ENCODE results near the gene TRIM17.

Gene TRIM17

DNA sequence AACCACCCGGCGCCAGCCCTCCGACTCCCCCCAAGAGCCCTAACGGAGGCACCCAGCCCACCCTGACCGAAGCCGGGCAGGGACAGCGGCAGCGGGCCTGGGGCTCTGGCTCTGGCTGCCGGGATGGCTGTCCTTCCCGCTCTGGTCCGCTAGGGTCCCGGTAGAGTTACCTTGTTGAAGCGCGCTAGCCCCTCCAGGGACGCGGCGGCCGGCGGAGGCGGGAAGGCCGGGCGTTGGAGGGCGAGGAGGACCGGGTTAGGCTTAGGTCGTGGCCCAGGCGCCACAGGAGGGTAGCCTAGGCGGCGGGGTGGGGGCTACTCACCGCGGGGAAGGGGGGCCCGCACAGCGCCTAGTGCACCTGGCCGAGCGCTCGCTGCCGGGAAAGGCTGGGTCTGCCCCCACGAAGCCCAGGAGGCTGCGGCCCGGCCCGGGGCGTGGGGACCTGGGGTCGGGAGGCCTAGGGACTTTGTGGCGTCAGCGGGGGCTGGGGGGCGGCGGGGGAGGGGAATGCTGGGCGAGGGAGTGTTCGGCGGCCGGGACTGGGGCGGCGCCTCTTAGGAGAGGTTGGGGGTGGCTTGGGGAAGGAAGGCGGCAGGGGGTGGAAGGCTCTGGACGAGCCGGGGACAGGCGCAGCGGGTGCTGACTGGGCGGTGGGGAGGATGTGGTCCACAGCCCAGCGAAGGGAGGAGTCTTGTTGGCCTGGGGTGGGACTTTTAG is at the start of gene TRIM17:
Gene TRIM17 (minus strand): TSS at position 645 of the 717 bp plus-strand sequence. CDS start 1,789 bp downstream, outside the sequence.
- DNase-seq = no peak

DNA sequence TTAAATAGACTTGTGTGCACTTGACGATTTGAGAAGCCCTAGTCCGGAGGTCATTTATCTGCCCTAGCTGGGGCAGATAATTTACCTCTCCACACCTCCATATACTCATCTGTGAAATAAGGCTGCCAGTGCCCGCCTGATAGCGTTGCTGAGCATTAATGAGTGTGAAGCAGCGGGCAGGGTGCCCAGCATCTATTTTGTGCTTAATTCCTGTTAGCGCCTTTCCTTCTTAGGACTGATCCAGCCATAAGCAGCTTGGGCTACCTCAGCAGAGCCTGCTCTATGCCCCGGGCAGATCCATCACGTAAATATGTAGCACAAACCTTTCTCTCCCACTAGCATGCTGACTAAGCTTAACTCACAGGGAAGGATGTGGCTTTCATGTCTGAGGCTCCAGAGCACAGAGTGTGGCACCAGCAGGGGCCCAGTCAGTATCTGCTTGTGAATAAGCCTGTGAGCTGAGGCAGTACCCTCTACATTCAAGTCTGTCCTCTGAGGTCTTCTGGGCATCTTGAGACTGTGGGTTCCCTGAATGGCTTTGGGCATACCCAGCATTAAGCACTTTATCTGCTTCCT is 49.0 kb upstream of the TRIM17 start:
- DNase-seq = no peak

DNA sequence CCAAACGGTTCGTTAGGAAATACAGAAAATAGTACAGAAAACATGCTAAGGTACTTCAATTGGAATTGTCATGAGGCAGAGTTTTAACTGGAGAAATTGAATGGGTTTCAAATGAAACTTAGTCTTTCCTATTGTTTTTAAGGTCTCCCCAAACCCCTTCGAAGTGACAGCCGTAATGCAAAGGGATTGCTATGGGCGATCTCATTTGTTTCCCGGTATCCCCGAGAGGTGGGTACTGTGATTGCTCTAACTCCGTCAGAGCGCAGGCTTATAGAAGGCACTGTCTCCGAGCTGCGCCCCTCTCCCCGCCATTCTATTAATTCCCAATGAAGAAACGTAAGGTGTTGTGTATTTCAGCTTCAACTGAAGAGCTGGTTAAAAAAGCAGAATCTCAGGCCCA is 48.5 kb upstream of the TRIM17 start:
- DNase-seq = no peak

- peak; percentile 64 to 77 (median 68) for DNase-seq
These were observed 47.9 kb upstream of the TRIM17 start for GRCh38 chr1:228464487-228464983.

- no peak for DNase-seq
These were observed 47.1 kb upstream of the TRIM17 start for GRCh38 chr1:228463559-228464455.

GRCh38 chr1:228463009-228463558 is 46.4 kb upstream of the TRIM17 start:
- DNase-seq = no peak

DNA sequence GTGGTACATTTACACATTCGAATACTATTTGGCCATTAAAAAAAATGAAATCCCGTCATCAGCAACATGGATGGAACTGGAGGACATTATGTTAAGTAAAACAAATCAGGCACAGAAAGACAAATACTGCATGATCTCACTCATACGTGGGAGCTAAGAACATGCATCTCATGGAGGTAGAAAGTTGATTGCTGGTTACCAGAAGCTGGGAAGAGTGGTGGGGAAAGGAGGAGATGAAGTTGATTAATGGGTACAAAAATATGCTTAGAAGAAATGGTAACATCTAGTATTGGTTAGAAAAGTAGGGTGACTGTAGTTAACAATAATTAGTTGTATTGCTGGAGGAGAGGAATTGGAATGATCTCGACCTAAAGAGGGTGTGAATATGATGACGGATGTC is 45.9 kb upstream of the TRIM17 start:
- no peak for DNase-seq

- no peak for DNase-seq
These were observed 44.2 kb upstream of the TRIM17 start for GRCh38 chr1:228460821-228461220.

DNA sequence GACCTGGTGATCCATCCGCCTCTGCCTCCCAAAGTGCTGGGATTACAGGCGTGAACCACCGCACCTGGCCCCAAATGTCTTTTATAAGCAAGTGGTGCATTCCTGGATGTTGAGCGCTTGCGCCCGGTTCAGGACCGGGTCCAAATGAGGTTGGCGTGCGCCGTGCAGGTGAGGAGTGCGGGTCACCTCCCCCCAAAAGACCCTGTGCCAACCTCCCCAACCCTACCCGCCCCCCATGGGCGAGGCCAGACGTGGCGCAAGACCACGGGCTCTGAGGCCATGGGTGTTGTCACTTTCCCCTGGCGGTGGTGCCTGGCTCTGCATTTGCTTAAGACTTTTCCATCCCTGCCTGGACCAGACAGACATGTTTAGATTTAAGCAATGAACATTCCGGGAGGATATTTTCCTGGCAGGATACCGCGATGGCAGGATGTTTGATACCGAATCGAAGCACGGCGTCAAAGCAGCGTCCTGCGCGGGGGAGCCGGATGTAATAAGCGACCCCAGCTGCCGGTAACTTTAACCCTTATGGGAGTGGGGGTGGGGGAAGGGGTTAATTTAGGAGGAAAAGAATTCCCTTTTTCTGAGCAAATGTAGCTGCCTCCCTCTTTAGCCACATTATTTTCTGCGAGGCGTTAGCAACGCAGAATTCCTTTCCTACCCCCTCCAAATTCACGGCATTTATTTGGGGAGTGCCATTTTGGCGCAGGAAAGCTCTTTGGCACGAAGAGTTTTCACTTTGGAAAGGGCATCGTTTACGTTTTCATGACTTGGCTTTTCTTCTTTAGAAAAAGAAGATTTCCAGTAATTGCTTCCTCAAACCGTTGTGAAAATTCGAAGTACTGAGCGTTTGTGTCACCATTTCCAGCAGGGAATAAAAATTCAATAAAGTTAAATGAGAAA is 42.7 kb upstream of the TRIM17 start:
- DNase-seq = peak in 2 of 4 experiments; percentile 11 to 24

DNA sequence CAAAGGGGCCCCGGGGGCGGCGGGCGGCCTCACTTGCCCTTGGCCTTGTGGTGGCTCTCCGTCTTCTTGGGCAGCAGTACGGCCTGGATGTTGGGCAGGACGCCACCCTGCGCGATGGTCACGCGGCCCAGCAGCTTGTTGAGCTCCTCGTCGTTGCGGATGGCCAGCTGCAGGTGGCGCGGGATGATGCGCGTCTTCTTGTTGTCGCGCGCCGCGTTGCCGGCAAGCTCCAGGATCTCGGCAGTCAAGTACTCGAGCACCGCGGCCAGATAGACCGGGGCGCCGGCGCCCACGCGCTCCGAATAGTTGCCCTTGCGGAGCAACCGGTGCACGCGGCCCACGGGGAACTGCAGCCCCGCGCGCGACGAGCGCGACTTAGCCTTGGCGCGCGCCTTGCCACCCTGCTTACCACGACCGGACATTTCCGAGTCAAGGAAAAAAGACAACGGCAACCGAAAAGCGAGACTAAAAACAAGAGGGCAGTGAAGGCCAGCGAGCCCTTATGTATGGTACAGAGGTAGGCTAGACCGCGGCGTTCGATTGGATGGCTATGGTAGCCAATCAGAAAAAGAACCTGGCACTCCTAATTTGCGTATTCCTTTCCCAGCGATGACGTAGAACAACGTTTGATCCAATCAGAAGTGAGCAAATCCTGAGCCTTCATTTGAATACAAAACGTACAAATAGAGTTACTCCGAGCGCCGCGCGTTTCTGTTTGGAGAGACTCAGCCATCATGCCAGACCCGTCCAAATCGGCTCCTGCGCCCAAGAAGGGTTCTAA is 40.9 kb upstream of the TRIM17 start:
- peak; percentile 59 to 69 (median 65) for DNase-seq

GRCh38 chr1:228457017-228457395 is 40.3 kb upstream of the TRIM17 start:
- DNase-seq = no peak

DNA sequence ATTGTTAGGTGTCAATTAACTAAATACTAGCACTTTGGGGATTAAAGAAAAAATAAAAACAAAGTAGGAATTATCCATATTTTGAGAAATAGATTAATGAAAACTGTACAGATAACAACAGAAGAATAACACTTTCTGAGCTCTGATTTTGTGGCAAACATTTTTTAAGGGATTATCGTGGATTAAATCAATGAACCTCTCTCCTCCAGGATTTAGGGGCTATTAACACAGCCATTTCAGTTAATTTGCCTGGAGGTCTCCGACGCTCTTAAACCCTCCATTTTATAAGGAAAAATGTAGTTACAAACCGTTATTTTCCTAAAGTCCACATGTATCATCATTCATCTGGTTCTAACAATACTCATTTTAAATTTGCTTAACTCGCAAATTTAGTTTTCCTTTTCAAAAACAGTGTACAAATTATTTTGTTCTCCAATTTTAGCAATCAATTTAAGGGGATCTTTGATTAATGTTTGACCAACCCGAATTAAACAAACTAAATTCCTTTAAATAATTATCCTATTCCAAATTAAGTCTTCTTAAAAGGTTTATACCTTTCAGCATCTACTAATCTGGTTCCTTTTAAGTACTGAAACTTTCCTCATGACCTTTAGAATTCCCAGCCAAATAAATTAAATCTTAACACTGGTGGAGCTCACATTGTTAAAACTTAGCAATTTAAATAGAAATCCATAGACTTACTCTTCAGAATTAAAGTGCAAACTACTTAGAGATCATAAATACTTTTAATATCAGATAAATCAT is 39.8 kb upstream of the TRIM17 start:
- no peak for DNase-seq

GRCh38 chr1:228455715-228456114 is 39.1 kb upstream of the TRIM17 start:
- no peak for DNase-seq

- no peak for DNase-seq
These were observed 37.6 kb upstream of the TRIM17 start for GRCh38 chr1:228454238-228454637.

DNA sequence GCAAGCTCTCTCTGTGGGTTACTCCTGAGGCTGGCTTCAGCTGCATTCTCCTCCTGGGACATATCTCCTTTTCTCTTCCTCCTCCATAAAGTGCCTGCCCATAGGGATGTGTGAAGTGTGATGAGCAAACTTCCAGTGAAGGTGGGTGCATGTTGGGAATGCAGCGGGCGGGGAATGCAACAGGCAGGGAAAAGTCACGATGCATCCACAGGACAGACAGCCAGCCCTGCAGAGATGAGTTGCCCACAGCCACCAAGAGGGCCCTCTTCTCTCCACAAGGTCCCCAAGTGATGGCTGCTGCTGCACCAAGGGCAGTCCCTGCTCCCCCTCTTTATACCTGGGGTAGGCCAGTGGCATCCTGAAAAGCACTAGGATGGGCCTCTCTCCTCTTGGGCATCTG is 37.0 kb upstream of the TRIM17 start:
- no peak for DNase-seq

- no peak for DNase-seq
These were observed 36.4 kb upstream of the TRIM17 start for GRCh38 chr1:228453022-228453560.

- DNase-seq = no peak
These were observed 35.7 kb upstream of the TRIM17 start for GRCh38 chr1:228452194-228453021.

DNA sequence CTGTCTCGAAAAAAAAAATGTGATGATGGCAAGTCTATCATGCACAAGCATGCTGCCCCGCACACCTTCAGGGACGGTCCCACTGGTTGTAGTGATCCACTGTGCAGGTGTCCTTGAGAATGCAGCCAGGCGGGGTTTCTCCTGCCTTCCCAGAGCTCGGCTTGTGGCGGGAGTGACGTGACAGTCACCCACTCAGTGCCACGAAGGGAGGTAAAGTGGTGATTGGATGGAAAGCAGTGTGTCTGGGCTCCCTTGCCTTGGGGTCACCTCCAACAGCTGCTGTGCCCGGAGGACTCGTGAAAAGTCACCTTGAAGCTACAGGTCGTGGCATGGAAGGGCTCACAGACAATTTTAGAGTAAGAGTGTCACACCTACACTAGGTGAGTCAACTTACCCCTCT is 33.5 kb upstream of the TRIM17 start:
- DNase-seq = no peak

GRCh38 chr1:228448372-228448771 is 31.7 kb upstream of the TRIM17 start:
- no peak for DNase-seq
